Suprapubic skin (tissue), 4 donors: ENCODE data around the gene KDM7A. TPM values are rescaled to one million over a fixed set of nuclear protein-coding genes. Genes with fewer than 3 reads are reported as not detected.

Experiments
- DNase-seq, 2 donors: peaks; one replicate each; pipeline ENCODE4 v3.0.0-alpha.2; 2019; ENCODE audit warnings: low spot score in 2 of 2
- H3K27ac ChIP-seq: fragments of 200-600 bp; sonication (generic); one replicate; pipeline ENCODE4 v1.5.1; 2019
- H3K27me3 ChIP-seq: fragments of 200-600 bp; sonication (generic); one replicate; pipeline ENCODE4 v1.5.1; 2019
- H3K36me3 ChIP-seq: fragments of 200-600 bp; sonication (generic); one replicate; pipeline ENCODE4 v1.5.1; 2019
- H3K4me1 ChIP-seq: fragments of 200-600 bp; sonication (generic); one replicate; pipeline ENCODE4 v1.5.1; 2019
- H3K4me3 ChIP-seq: fragments of 200-600 bp; sonication (generic); one replicate; pipeline ENCODE4 v1.5.1; 2019; ENCODE audit warnings: mild to moderate bottlenecking
- H3K9me3 ChIP-seq: fragments of 200-600 bp; sonication (generic); one replicate; pipeline ENCODE4 v1.5.1; 2019
- EP300 ChIP-seq: sonication (generic); formaldehyde crosslinking; IDR thresholded peaks from one replicate; pipeline ENCODE4 v1.6.1; 2017; ENCODE audit warnings: antibody characterized with exemption
- POLR2A ChIP-seq, 2 donors: fragments of 450-650 bp; IDR thresholded peaks; one replicate each; pipeline ENCODE4 v1.6.1; 2017; ENCODE audit warnings: antibody characterized with exemption in 2 of 2, mild to moderate bottlenecking in 2 of 2, moderate library complexity in 2 of 2
- POLR2AphosphoS5 ChIP-seq, 3 donors: sonication (generic); formaldehyde crosslinking; IDR thresholded peaks; one replicate each; pipeline ENCODE4 v1.6.1; 2017; ENCODE audit warnings: antibody characterized with exemption in 3 of 3
- WGBS: methylation state at CpG from one replicate; pipeline ENCODE4 v1.1.5; 2018; 5-methylcytosine and 5-hydroxymethylcytosine counted together
- total RNA-seq, 4 donors: library from RNA; depleted of rRNA; stranded (reverse); fragments of >200 nt; gene quantifications; one replicate each; pipeline ENCODE4 v1.1.0, GENCODE V29; 2016
- TF ChIP-seq, protein P1 (sequence below), 2 donors: fragments of 200-600 bp in 1 of 2; fragments of 450-650 bp in 1 of 2; sonication (generic) in 1 of 2; IDR thresholded peaks; one replicate each; pipeline ENCODE4 v1.5.1; 2016 to 2019; ENCODE audit warnings: antibody characterized with exemption in 2 of 2, mild to moderate bottlenecking in 1 of 2, moderate library complexity in 1 of 2

KDM7A gene
- total RNA-seq, 4 donors from 2014 or later, result 29.0 to 104 (median 35.1) TPM

DNA sequence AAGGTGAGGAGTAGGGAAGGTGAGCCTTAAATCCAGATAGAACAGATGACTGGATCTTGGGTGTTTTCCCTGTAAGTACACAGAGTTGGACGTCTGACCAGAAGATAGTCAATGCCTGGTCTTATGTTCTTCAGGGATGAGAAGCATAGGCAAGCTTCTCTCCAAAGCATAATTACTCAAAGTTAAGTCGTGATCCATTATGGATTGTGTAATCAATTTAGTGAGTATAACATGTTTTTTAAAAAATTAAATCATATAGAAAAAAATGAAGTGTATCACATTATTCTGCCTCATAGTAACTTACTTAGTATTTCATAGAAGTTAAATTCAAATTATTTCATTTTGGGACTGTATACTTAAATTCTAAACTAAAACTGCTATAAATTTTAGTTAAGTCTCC is 39.7 kb downstream of the KDM7A start:
- no peak for DNase-seq
- Histone ChIP-seq H3K4me3 (no peak overlapping the region), H3K27me3 (no peaks in the 10 kb centered on the region), H3K36me3 (peaks cover 21% of the 10 kb centered on the region), H3K9me3 (no peaks in the 10 kb centered on the region), H3K27ac (no peak overlapping the region), H3K4me1 (no peaks in the 10 kb centered on the region)
- WGBS, result 86% methylated on average over 2 of the region's 2 CpGs
- TF ChIP-seq POLR2AphosphoS5 (IDR thresholded peaks at IDR 0.05), result no peak
- TF ChIP-seq, protein P1, sequence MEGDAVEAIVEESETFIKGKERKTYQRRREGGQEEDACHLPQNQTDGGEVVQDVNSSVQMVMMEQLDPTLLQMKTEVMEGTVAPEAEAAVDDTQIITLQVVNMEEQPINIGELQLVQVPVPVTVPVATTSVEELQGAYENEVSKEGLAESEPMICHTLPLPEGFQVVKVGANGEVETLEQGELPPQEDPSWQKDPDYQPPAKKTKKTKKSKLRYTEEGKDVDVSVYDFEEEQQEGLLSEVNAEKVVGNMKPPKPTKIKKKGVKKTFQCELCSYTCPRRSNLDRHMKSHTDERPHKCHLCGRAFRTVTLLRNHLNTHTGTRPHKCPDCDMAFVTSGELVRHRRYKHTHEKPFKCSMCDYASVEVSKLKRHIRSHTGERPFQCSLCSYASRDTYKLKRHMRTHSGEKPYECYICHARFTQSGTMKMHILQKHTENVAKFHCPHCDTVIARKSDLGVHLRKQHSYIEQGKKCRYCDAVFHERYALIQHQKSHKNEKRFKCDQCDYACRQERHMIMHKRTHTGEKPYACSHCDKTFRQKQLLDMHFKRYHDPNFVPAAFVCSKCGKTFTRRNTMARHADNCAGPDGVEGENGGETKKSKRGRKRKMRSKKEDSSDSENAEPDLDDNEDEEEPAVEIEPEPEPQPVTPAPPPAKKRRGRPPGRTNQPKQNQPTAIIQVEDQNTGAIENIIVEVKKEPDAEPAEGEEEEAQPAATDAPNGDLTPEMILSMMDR (IDR thresholded peaks at IDR 0.05), result no peak
- TF ChIP-seq EP300, result no peak
- TF ChIP-seq POLR2A (IDR thresholded peaks at IDR 0.05), result no peak

DNA sequence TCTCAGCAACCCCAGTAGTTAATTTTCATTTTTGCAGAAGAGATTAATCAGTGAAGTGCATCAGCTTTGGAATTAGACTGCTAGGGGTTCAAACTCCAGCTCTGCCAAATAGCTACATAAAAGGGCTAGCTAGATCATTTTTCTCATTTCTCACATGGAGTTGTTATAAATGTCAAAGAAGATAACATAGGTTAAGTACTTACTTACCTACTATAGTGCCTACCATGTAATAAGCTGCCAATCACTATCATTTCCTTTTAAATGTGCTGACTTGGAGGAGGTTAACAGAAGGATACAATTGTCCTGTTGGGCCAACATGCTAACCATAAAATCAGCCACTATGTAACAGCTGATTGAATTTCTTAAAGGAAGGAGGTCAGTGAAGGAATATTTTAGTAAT is 40.7 kb downstream of the KDM7A start:
- no peak overlapping the region for H3K4me3 ChIP-seq
- H3K9me3 ChIP-seq, result no peaks in the 10 kb centered on the region
- DNase-seq, result no peak
- no peak overlapping the region for H3K27ac ChIP-seq
- H3K27me3 ChIP-seq, result no peaks in the 10 kb centered on the region
- peaks cover 27% of the 10 kb centered on the region for H3K36me3 ChIP-seq
- no peaks in the 10 kb centered on the region for H3K4me1 ChIP-seq
- TF ChIP-seq, protein P1 (IDR thresholded peaks at IDR 0.05), result no peak
- TF ChIP-seq EP300 (no peak), POLR2A (IDR thresholded peaks at IDR 0.05) (no peak), POLR2AphosphoS5 (IDR thresholded peaks at IDR 0.05) (no peak)

DNA sequence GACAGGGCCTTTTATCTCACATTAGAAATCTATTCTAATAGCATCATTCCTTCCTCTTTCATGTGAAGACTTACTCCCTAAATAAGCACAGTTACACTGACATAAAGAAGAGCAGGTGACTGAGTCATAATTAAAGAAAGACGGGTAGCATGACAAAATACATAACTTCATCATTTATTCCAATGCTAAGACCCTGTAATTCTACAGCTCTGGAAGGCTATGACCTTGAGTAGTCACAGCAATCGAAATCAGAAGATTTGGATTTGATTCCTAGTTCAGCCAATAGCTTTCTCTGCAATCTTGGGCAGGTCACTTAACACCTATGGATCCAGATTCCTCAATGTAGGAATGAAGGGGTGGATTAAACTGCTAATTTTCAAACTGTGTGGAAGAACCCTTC is 42.7 kb downstream of the KDM7A start:
- Histone ChIP-seq H3K9me3 (no peaks in the 10 kb centered on the region), H3K36me3 (peaks cover 42% of the 10 kb centered on the region), H3K27me3 (no peaks in the 10 kb centered on the region), H3K27ac (no peak overlapping the region), H3K4me3 (no peak overlapping the region), H3K4me1 (no peaks in the 10 kb centered on the region)
- WGBS, result 90% methylated on average over 2 of the region's 2 CpGs
- no peak for DNase-seq
- TF ChIP-seq POLR2A (IDR thresholded peaks at IDR 0.05), result no peak
- TF ChIP-seq, protein P1 (IDR thresholded peaks at IDR 0.05), result no peak
- TF ChIP-seq POLR2AphosphoS5 (IDR thresholded peaks at IDR 0.05), result no peak
- TF ChIP-seq EP300, result no peak

- 100% methylated on average over 1 of the region's 1 CpG for WGBS
- Histone ChIP-seq H3K4me3 (no peak overlapping the region), H3K36me3 (peaks cover 66% of the 10 kb centered on the region), H3K4me1 (no peaks in the 10 kb centered on the region), H3K27me3 (no peaks in the 10 kb centered on the region), H3K9me3 (no peaks in the 10 kb centered on the region), H3K27ac (no peak overlapping the region)
- no peak for TF ChIP-seq POLR2AphosphoS5 (IDR thresholded peaks at IDR 0.05)
- no peak for TF ChIP-seq EP300
- TF ChIP-seq, protein P1 (IDR thresholded peaks at IDR 0.05), result no peak
- TF ChIP-seq POLR2A (IDR thresholded peaks at IDR 0.05), result no peak
- no peak for DNase-seq
These were observed 49.2 kb downstream of the KDM7A start for GRCh38 chr7:140127360-140128127.

DNA sequence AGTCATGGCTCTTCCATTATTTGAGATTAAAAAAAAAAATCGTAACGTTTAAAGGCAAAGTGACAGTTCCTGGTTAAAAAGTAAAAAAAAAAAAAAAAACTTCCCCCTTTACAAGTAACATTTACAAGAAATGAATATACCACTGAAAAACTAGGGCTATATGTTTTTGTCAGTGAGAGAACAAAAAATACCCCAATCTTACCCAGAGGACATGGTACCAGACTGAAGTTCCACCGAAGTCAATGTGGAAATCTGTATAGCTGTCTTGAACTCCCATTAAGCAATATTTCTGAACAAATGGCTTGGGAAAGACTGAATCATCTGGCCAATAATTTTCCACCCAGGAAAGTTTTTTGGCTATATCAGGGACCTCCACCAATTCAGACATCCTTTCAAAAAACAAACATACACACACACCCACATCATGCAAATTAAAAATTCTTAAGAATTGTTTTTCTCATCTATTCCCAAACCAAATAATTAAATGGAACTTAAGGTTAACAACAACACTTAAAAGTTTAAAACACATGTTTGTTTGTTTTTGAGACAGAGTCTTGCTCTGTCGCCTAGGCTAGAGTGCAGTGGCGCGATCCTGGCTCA is 50.2 kb downstream of the KDM7A start:
- Histone ChIP-seq H3K4me1 (no peaks in the 10 kb centered on the region), H3K27me3 (no peaks in the 10 kb centered on the region), H3K36me3 (peaks cover 58% of the 10 kb centered on the region), H3K4me3 (no peak overlapping the region), H3K9me3 (no peaks in the 10 kb centered on the region), H3K27ac (no peak overlapping the region)
- TF ChIP-seq POLR2A (IDR thresholded peaks at IDR 0.05), result no peak
- TF ChIP-seq, protein P1 (IDR thresholded peaks at IDR 0.05), result no peak
- no peak for TF ChIP-seq EP300
- no peak for TF ChIP-seq POLR2AphosphoS5 (IDR thresholded peaks at IDR 0.05)
- DNase-seq, result no peak
- WGBS, result 94% methylated on average over 6 of the region's 6 CpGs
